K562 (cell line): Measurements from ENCODE around the gene BTBD2. TPM values are rescaled to one million over a fixed set of nuclear protein-coding genes. Genes with fewer than 3 reads are reported as not detected.

Experiments used
- ATAC-seq: fragments of 200-7000 bp; cut with Tn5 transposase; 3 replicates; pipeline ENCODE4 v1.9.1; 2020; ENCODE audit warnings: moderate library complexity
- BruUV-seq: library from RNA; stranded (reverse); fragments of 400-500 nt; replicated peaks from 2 replicates; lab custom pipeline; 2021; lab: Mats Ljungman, UMichigan
- CTCF ChIA-PET: fragments of 300-600 bp; formaldehyde crosslinking; extraction: SDS; loops from one replicate; lab custom pipeline; 2021; ENCODE audit warnings: low intra/inter-chr PET ratio; lab: Yijun Ruan, JAX
- POLR2A ChIA-PET: fragments of 300-600, 350-650 bp; sonication (Branson Sonifier 250); formaldehyde crosslinking; extraction: SDS; loops from one replicate; lab custom pipeline; 2021; ENCODE audit warnings: antibody characterized with exemption, inconsistent platforms; lab: Yijun Ruan, JAX
- DNase-seq, 4 experiments: peaks; one replicate each; pipeline versions ENCODE4 v3.0.0 to v3.0.0-alpha.2; 2011 to 2018; ENCODE audit warnings: low spot score in 3 of 4, mixed read lengths in 3 of 4; ENCODE audit errors: extremely low read depth in 1 of 4
- FAIRE-seq: peaks from 2 replicates; lab custom pipeline; 2011; peaks lifted over from hg19 to GRCh38; lab: Jason Lieb, UNC
- H2AFZ ChIP-seq: 2 replicates; pipeline ENCODE4 v1.6.0; 2011; ENCODE audit warnings: low read depth, low read length, control low read depth, inconsistent platforms
- H3K27ac ChIP-seq: fragments of 200-600 bp; 3 replicates; pipeline ENCODE4 v1.8.0; 2011; ENCODE audit warnings: low read depth, mild to moderate bottlenecking, control low read depth, inconsistent platforms, low read length, moderate library complexity, mixed read lengths; ENCODE audit errors: extremely low read depth
- H3K27me3 ChIP-seq, 2 experiments: fragments of 300-600 bp in 1 of 2; 2 replicates in 1 of 2; 3 replicates in 1 of 2; pipeline versions ENCODE4 v1.6.0 to v1.8.0; 2011; ENCODE audit warnings: inconsistent platforms in 2 of 2, low read length in 2 of 2, mild to moderate bottlenecking in 1 of 2, mixed read lengths in 1 of 2, moderate library complexity in 1 of 2; ENCODE audit not compliant: control insufficient read depth in 2 of 2, insufficient read depth in 2 of 2
- H3K36me3 ChIP-seq: fragments of 300-600 bp; 3 replicates; pipeline ENCODE4 v1.8.0; 2011; ENCODE audit warnings: mild to moderate bottlenecking, low read length, inconsistent platforms; ENCODE audit not compliant: control insufficient read depth, insufficient read depth
- H3K4me1 ChIP-seq, 2 experiments: fragments of 200-600 bp in 1 of 2; replicated peaks in 1 of 2; 2 replicates in 1 of 2; 3 replicates in 1 of 2; pipeline versions ENCODE4 v1.5.1 to v1.8.0; 2011; ENCODE audit warnings: inconsistent platforms in 2 of 2, low read length in 2 of 2, mild to moderate bottlenecking in 1 of 2, mixed read lengths in 1 of 2, moderate library complexity in 1 of 2; ENCODE audit not compliant: control insufficient read depth in 2 of 2, insufficient read depth in 2 of 2
- H3K4me2 ChIP-seq: 2 replicates; pipeline ENCODE4 v1.6.1; 2011; ENCODE audit warnings: low read length, control low read depth, inconsistent platforms, mixed read lengths; ENCODE audit not compliant: insufficient read depth
- H3K4me3 ChIP-seq: fragments of 200-600 bp; sonication (generic), shearing (Covaris generic); 2 replicates; pipeline ENCODE4 v1.5.1; 2016; ENCODE audit warnings: control low read depth, inconsistent platforms
- H3K79me2 ChIP-seq: fragments of 200-600 bp; 3 replicates; pipeline ENCODE4 v1.8.0; 2011; ENCODE audit warnings: low read length, inconsistent platforms; ENCODE audit not compliant: control insufficient read depth, insufficient read depth
- H3K9ac ChIP-seq, 2 experiments: 2 replicates each; pipeline versions ENCODE4 v1.6.0 to v1.6.1; 2011; ENCODE audit warnings: low read depth in 2 of 2, low read length in 2 of 2, control low read depth in 1 of 2, inconsistent platforms in 1 of 2, mild to moderate bottlenecking in 1 of 2, mixed read lengths in 1 of 2; ENCODE audit not compliant: insufficient read depth in 1 of 2
- H3K9me1 ChIP-seq: one replicate; pipeline ENCODE4 v1.6.0; 2011; ENCODE audit warnings: inconsistent platforms, mild to moderate bottlenecking, low read length, moderate library complexity; ENCODE audit not compliant: control insufficient read depth, insufficient read depth
- H3K9me3 ChIP-seq: replicated peaks from 2 replicates; pipeline ENCODE4 v1.5.1; 2011; ENCODE audit warnings: low read depth, low read length, inconsistent platforms; ENCODE audit not compliant: control insufficient read depth, insufficient read depth
- H4K20me1 ChIP-seq: replicated peaks from 2 replicates; pipeline ENCODE4 v1.6.1; 2011; ENCODE audit warnings: low read length, inconsistent platforms, mixed read lengths; ENCODE audit not compliant: control insufficient read depth, insufficient read depth
- NR2C2 ChIP-seq, 2 experiments: fragments of 200-800 bp in 1 of 2; sonication (Bioruptor generic) in 1 of 2; sonication (generic) in 1 of 2; formaldehyde crosslinking in 1 of 2; IDR thresholded peaks; 2 replicates each; pipeline versions ENCODE4 v1.6.1 to v1.8.0; 2016 to 2022; ENCODE audit warnings: mild to moderate bottlenecking in 1 of 2, missing compliant biosample characterization in 1 of 2, missing genetic modification characterization in 1 of 2, missing genetic modification reagents in 1 of 2
- NR4A1 ChIP-seq, 2 experiments: fragments of 250-450 bp in 1 of 2; fragments of 450-650 bp in 1 of 2; sonication (Bioruptor Pico) in 1 of 2; IDR thresholded peaks; 2 replicates each; pipeline versions ENCODE4 v1.4.0 to v1.6.1; 2016 to 2020; ENCODE audit warnings: mild to moderate bottlenecking in 2 of 2, missing compliant biosample characterization in 1 of 2, missing genetic modification characterization in 1 of 2, moderate library complexity in 1 of 2
- RBFOX2 ChIP-seq: fragments of 200-400 bp; formaldehyde crosslinking; IDR thresholded peaks from 2 replicates; pipeline ENCODE4 v1.6.1; 2017; ENCODE audit warnings: low read depth, mild to moderate bottlenecking, low read length, moderate library complexity
- ZNF436 ChIP-seq: fragments of 250-450, 450-650 bp; sonication (Bioruptor Pico); formaldehyde crosslinking; IDR thresholded peaks from 2 replicates; pipeline ENCODE4 v1.7.0; 2020; ENCODE audit warnings: mild to moderate bottlenecking
- whole genome bisulfite sequencing: fragments of 100-300 bp; shearing (Covaris generic); methylation state at CpG from one replicate; pipeline ENCODE4 v1.1.6; 2016; ENCODE audit warnings: low coverage, mixed read lengths; ENCODE audit not compliant: insufficient coverage; ENCODE audit errors: missing lambda C conversion rate; 5-methylcytosine and 5-hydroxymethylcytosine counted together
- in situ Hi-C: fragments of 300-500 bp; cut with MboI; formaldehyde crosslinking; loops from 4 replicates; pipeline ENCODE4 v1.15.0; 2018; ENCODE audit warnings: inconsistent platforms, mixed read lengths
- intact Hi-C: fragments of 100-400 bp; cut with micrococcal nuclease; formaldehyde crosslinking; loops from 2 replicates; pipeline ENCODE4 v1.14.2; 2022
- polyA plus RNA-seq, 8 experiments: library from polyadenylated mRNA; depleted of rRNA in 4 of 8; stranded (reverse) in 5 of 8; unstranded in 3 of 8; fragments of >200 nt; fragmentation: Nextera tagmentation in 2 of 8; fragmentation: Illumina TruSeq in 1 of 8; extraction: Ambion mirVana in 2 of 8; extraction: Trizol in 1 of 8; gene quantifications; 2 replicates each; pipeline versions ENCODE4 v1.2.1 to v1.2.3, GENCODE V29; 2011 to 2014; ENCODE audit warnings: inconsistent platforms in 1 of 8, missing spikeins in 1 of 8
- total RNA-seq, 7 experiments: library from RNA; depleted of rRNA in 6 of 7; stranded (reverse); fragments of >200 nt in 6 of 7; fragmentation: Illumina TruSeq in 2 of 7; extraction: Trizol in 2 of 7; gene quantifications; 2 replicates each; pipeline versions ENCODE4 v1.2.1 to v1.2.3, GENCODE V29; 2011 to 2021; ENCODE audit warnings: low replicate concordance in 1 of 7
- TF ChIP-seq, protein P1 (sequence below): sonication (generic); formaldehyde crosslinking; IDR thresholded peaks from 2 replicates; pipeline ENCODE4 v1.4.0; 2020; ENCODE audit warnings: mild to moderate bottlenecking, missing genetic modification reagents
- TF ChIP-seq, protein P2 (sequence below), 2 experiments: fragments of 450-650 bp; formaldehyde crosslinking in 1 of 2; IDR thresholded peaks; 2 replicates each; pipeline versions ENCODE4 v1.4.0 to v1.6.1; 2014 to 2020; ENCODE audit warnings: mild to moderate bottlenecking in 2 of 2, borderline replicate concordance in 1 of 2, low read depth in 1 of 2

BTBD2 gene
- total and polyA plus RNA-seq, 9 of the 15 experiments (the other 6 are each of a cell fraction or from before 2014, with no cell fraction given), result 0.10 to 15.6 (median 6.9) TPM

DNA sequence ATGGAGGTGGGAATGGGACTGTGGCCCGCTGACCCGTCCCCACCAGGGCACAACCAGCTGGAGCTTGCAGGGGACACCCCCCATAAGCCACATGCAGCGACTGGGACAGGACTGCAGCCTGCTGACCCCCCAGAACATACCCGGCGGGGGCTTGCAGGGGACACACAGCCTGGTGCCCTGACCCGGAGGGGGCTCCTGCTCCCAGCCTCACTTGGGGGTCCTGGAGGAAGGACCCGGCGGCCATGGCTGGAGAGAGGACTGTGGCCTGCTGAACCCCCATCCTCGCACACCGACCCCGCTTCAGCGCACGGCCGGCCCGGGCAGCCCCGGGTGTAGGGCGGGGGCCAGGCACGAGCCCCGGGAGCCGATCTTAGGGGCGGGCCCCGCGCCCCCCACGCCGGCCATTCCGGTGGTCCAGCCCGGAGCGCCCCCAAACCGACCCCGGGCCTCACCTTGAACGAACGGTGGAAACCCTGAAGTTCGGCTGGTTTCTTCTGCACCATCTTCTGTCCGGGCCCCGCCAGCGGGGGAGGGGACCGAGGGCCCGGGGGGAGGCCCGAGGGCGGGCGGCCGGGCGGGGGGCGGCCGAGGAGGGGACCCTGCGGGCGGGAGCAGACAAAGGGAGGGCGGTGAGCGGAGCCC lies 35.0 kb upstream of the BTBD2 start:
- intact Hi-C loops (no loop called here), in situ Hi-C loops (no loop called here)
- no TSS peak for BruUV-seq
- ATAC-seq (peak; percentile 2; the same call in 2 of the 3 replicates), DNase-seq (peak in 2 of 4 experiments; percentile 42 to 79), FAIRE-seq (no peak)
- CTCF ChIA-PET, result interaction anchor here (0.8 kb wide), 1 partner anchor 19 kb away, joined by 3 read pairs; no protein-coding TSS in a partner anchor
- peaks cover 47% of the 10 kb centered on the region for H3K79me2 ChIP-seq
- peaks cover 44% of the 10 kb centered on the region; the same call in 2 of the 3 replicates for H3K36me3 ChIP-seq
- no peak overlapping the region for H2AFZ ChIP-seq
- POLR2A ChIA-PET, result interaction anchor here (0.6 to 5.5 kb wide), 6 partner anchors 8 to 45 kb away, joined by 3 to 72 read pairs (median 12); no protein-coding TSS in a partner anchor
- H3K4me3 ChIP-seq, result peak overlapping the region; percentile 90
- H3K9ac ChIP-seq, result peak overlapping the region; percentile 74 to 99
- H3K4me1 ChIP-seq, result peaks cover 24 to 78% of the 10 kb centered on the region in 2 experiments
- WGBS, result 0% methylated on average over 19 of the region's 49 CpGs
- H3K4me2 ChIP-seq, result peak overlapping the region; percentile 84
- peaks cover 19% of the 10 kb centered on the region for H4K20me1 ChIP-seq
- H3K9me1 ChIP-seq, result peaks cover 7% of the 10 kb centered on the region
- H3K27ac ChIP-seq, result peak overlapping the region; percentile 75; the same call in 2 of the 3 replicates
- H3K9me3 ChIP-seq, result no peaks in the 10 kb centered on the region
- no peaks in the 10 kb centered on the region for H3K27me3 ChIP-seq
- no peak for TF ChIP-seq ZNF436 (CRISPR knock-in tag)
- TF ChIP-seq NR4A1 (CRISPR knock-in tag; IDR thresholded peaks at IDR 0.05), result no peak
- no peak for TF ChIP-seq NR4A1 (tag; IDR thresholded peaks at IDR 0.05)
- peak; percentile 93 for TF ChIP-seq RBFOX2
- TF ChIP-seq, protein P1, sequence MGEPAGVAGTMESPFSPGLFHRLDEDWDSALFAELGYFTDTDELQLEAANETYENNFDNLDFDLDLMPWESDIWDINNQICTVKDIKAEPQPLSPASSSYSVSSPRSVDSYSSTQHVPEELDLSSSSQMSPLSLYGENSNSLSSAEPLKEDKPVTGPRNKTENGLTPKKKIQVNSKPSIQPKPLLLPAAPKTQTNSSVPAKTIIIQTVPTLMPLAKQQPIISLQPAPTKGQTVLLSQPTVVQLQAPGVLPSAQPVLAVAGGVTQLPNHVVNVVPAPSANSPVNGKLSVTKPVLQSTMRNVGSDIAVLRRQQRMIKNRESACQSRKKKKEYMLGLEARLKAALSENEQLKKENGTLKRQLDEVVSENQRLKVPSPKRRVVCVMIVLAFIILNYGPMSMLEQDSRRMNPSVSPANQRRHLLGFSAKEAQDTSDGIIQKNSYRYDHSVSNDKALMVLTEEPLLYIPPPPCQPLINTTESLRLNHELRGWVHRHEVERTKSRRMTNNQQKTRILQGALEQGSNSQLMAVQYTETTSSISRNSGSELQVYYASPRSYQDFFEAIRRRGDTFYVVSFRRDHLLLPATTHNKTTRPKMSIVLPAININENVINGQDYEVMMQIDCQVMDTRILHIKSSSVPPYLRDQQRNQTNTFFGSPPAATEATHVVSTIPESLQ (CRISPR knock-in tag), result no peak
- TF ChIP-seq NR2C2 (CRISPR knock-in tag; IDR thresholded peaks at IDR 0.05), result no peak
- peak; percentile 3; the same call in 1 of the 2 replicates for TF ChIP-seq NR2C2 (tag; IDR thresholded peaks at IDR 0.05)
- TF ChIP-seq, protein P2, sequence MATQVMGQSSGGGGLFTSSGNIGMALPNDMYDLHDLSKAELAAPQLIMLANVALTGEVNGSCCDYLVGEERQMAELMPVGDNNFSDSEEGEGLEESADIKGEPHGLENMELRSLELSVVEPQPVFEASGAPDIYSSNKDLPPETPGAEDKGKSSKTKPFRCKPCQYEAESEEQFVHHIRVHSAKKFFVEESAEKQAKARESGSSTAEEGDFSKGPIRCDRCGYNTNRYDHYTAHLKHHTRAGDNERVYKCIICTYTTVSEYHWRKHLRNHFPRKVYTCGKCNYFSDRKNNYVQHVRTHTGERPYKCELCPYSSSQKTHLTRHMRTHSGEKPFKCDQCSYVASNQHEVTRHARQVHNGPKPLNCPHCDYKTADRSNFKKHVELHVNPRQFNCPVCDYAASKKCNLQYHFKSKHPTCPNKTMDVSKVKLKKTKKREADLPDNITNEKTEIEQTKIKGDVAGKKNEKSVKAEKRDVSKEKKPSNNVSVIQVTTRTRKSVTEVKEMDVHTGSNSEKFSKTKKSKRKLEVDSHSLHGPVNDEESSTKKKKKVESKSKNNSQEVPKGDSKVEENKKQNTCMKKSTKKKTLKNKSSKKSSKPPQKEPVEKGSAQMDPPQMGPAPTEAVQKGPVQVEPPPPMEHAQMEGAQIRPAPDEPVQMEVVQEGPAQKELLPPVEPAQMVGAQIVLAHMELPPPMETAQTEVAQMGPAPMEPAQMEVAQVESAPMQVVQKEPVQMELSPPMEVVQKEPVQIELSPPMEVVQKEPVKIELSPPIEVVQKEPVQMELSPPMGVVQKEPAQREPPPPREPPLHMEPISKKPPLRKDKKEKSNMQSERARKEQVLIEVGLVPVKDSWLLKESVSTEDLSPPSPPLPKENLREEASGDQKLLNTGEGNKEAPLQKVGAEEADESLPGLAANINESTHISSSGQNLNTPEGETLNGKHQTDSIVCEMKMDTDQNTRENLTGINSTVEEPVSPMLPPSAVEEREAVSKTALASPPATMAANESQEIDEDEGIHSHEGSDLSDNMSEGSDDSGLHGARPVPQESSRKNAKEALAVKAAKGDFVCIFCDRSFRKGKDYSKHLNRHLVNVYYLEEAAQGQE (IDR thresholded peaks at IDR 0.05; ENCODE audit: borderline replicate concordance), result no peak
- TF ChIP-seq, protein P2 (CRISPR knock-in tag; IDR thresholded peaks at IDR 0.05; ENCODE audit: low read depth), result 0 out of 2 replicates have a peak, but pooled peaks have one; percentile 17
